ENCODE results near the gene GTF3C2. TPM values are rescaled to one million over a fixed set of nuclear protein-coding genes. Genes with fewer than 3 reads are reported as not detected.
A peak's percentile ranks its signal among the peaks of the same experiment; 100 is the strongest.
"Not testable (repeated sequence)": the region's sequence is repeated elsewhere in the genome, so short reads cannot be mapped to it uniquely, and the experiment has no call there.

GTF3C2 gene
- total RNA-seq, 1 donor, result 36.7 TPM

DNA sequence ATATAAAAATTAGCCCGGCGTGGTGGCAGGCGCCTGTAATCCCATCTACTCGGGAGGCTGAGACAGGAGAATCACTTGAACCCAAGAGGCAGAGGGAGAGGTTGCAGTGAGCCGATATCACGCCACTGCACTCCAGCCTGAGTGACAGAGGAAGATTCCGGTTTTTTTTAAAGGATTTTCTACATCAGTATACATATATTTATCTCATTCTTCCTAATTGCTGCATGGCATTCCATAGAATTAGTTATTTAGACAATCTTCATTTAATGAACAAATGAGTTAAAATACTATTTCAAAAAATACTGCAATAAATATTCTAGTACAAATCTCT, 2.0 kb downstream of the GTF3C2 start:
- DNase-seq (ENCODE audit: low read depth), result no peak
- H3K4me3 ChIP-seq (ENCODE audit: low read depth, low read length), result no peak overlapping the region
- TF ChIP-seq, protein P1, sequence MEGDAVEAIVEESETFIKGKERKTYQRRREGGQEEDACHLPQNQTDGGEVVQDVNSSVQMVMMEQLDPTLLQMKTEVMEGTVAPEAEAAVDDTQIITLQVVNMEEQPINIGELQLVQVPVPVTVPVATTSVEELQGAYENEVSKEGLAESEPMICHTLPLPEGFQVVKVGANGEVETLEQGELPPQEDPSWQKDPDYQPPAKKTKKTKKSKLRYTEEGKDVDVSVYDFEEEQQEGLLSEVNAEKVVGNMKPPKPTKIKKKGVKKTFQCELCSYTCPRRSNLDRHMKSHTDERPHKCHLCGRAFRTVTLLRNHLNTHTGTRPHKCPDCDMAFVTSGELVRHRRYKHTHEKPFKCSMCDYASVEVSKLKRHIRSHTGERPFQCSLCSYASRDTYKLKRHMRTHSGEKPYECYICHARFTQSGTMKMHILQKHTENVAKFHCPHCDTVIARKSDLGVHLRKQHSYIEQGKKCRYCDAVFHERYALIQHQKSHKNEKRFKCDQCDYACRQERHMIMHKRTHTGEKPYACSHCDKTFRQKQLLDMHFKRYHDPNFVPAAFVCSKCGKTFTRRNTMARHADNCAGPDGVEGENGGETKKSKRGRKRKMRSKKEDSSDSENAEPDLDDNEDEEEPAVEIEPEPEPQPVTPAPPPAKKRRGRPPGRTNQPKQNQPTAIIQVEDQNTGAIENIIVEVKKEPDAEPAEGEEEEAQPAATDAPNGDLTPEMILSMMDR (IDR thresholded peaks at IDR 0.05; ENCODE audit: insufficient read depth, low read depth, low read length), result no peak

DNA sequence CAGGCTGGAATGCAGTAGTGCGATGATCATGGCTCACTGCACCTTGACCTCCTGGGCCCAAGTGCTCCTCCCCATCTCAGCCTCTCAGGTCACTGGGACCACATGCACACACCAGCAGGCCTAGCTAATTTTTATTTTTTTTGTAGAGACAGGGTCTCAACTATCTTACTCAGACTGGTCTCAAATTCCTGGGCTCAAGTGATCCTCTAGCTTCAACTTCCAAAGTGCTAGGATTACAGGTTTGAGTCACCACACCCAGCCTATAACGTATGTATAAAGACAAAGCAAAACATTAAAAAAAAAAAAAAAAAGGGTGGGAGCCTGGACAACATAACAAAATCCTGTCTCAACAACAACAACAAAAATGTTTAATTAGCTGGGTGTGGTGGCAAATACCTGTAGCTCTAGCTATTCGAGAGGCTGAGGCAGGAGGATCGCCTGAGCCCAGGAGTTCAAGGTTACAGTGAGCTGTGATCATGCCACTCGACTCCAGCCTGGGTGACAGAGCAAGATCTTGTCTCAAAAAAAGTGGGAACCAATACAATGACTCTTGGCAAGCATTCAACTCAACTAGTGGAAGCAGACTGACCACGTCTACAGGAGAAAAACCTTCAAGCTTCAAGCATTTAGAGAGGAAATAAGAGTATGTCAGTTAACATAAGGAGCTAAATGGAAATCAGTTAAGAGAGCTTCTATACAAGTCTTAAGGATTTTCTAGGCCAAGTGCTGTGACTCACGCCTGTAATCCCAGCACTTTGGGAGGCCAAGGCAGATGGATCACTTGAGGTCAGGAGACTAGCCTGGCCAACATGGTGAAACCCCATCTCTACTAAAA, 2.6 kb downstream of the GTF3C2 start:
- DNase-seq (ENCODE audit: low read depth), result peak; percentile 73
- TF ChIP-seq, protein P1 (IDR thresholded peaks at IDR 0.05; ENCODE audit: insufficient read depth, low read depth, low read length), result no peak
- H3K4me3 ChIP-seq (ENCODE audit: low read depth, low read length), result no peak overlapping the region

DNA sequence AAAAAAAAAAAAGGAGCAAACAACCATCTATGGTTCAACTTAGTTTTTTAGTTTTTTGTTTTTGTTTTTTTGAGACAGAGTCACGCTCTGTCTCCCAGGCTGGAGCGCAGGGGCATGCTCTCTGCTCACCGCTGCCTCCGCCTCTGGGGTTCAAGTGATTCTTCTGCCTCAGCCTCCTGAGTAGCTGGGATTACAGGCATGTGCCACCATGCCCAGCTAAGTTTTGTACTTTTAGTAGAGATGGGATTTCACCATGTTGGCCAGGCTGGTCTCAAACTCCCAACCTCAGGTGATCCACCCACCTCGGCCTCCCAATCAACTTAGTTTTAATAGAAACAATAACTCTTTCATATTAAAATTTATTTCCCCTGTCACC, 3.2 kb downstream of the GTF3C2 start:
- not testable (repeated sequence) for DNase-seq (ENCODE audit: low read depth)

DNA sequence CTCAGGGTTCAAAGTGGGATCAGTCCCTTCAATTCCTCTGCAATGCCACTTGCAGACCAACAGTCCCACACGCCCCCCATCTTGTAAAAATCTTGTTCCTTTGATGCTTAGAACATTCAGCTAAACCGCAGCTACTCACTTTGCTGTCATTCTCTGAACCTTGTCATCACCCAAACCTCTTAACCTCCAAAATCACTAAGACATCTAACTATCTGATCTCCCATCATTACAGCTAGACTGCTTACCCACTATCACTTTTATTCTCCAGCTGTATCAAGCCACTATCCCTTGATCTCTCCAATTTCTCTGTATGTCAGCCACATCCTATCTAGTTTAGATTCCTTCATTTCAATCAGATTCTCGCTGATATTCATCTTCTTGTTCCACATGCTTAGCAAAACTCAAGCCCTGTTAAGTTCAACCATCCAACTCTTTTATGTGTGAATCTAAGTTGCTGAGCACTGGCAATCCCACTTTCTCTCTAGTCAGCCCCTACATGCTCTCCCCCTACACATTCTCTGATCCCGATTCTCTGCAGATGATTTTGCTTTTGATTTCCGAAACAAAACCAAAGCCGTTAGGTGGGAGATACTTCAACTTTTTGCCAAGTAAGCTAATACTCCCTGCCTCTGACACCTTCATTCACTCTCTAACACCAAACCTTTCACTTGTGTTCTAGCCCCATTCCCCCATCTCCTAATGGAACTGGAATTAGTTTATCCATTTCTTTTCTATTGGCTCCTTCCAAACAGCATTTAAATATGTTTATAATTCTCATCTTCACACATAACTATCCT, 4.6 kb downstream of the GTF3C2 start:
- no peak for DNase-seq (ENCODE audit: low read depth)
- TF ChIP-seq, protein P1 (IDR thresholded peaks at IDR 0.05; ENCODE audit: insufficient read depth, low read depth, low read length), result no peak
- H3K4me3 ChIP-seq (ENCODE audit: low read depth, low read length), result no peak overlapping the region

More for the DNA sequence above, 3.2 kb downstream of the GTF3C2 start:
- H3K4me3 ChIP-seq (ENCODE audit: low read depth, low read length), result not testable (repeated sequence)

DNA sequence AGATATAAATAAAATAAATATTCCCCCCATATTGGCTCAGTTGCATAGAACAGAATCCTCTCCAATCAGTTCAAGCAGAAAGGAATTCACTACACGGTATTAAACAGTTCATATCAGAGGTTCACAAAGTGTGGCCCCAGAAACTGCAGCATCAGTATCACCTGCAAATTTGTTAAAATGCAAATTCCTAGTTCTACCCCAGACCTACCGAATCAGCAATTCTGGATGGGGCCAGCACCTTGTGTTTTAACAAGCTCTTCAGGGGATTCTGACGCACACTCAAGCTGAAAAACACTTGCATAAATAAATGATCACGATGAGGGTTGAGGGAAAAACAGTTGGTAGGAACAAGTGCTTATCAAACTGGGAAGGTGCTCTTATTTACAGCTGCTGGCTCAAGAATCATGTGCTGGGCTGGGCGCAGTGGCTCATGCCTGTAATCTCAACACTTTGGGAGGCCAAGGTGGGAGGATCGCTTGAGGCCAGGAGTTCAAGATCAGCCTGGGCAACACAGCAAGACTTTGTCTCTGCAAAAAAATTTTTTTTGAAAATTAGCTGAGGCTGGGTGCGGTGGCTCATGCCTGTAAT, 6.4 kb downstream of the GTF3C2 start:
- TF ChIP-seq, protein P1 (IDR thresholded peaks at IDR 0.05; ENCODE audit: insufficient read depth, low read depth, low read length), result no peak
- DNase-seq (ENCODE audit: low read depth), result no peak
- no peak overlapping the region for H3K4me3 ChIP-seq (ENCODE audit: low read depth, low read length)

DNA sequence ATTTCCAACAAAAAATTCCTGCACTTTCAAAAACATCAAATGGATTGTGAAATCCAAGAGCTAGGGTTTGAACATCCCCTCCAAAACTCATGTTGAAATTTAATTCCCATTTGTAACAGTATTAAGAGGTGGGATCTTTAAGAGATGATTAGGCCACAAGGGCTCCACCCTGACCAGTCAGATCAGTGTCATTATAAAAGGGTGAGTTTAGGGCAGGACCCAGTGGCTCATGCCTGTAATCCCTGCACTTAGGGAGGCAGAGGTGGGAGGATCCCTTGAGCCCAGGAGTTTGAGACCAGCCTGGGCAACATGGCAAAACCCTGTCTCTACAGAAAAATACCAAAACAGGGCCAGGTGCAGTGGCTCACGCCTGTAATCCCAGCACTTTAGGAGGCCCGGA, 8.9 kb downstream of the GTF3C2 start:
- TF ChIP-seq, protein P1 (IDR thresholded peaks at IDR 0.05; ENCODE audit: insufficient read depth, low read depth, low read length), result no peak
- H3K4me3 ChIP-seq (ENCODE audit: low read depth, low read length), result no peak overlapping the region
- DNase-seq (ENCODE audit: low read depth), result no peak

DNA sequence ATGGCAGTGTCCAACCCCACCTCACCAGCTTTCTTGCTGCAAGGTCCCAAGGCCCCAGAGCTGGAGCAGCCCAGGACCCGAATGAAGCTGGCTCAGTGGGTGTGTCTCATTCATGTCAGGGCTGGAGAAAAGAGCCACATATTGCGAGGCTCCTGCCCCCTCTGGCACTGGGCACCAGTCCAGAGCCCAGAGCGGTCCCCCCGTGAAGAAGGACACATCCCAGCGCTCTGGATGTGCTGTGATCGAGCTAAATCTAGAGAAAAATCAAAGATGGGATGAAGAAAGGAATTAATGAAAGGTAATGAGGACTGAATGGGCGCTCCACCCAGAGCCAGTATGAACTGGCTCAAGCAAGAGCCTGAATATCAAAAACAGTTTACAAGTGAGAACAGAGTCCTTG, 20.4 kb downstream of the GTF3C2 start:
- no peak for DNase-seq (ENCODE audit: low read depth)
- H3K4me3 ChIP-seq (ENCODE audit: low read depth, low read length), result no peak overlapping the region
- TF ChIP-seq, protein P1 (IDR thresholded peaks at IDR 0.05; ENCODE audit: insufficient read depth, low read depth, low read length), result no peak

All from fibroblast of villous mesenchyme (primary cell).